AG04450 (cell line): ENCODE results near the gene APPL1. TPM values are rescaled to one million over a fixed set of nuclear protein-coding genes. Genes with fewer than 3 reads are reported as not detected.
"Not testable (repeated sequence)": the region's sequence is repeated elsewhere in the genome, so short reads cannot be mapped to it uniquely, and the experiment has no call there.

Experiments
- CTCF ChIA-PET: fragments of 300-600, 350-600 bp; formaldehyde crosslinking; extraction: SDS; loops from one replicate; lab custom pipeline; 2022; ENCODE audit warnings: antibody characterized with exemption, inconsistent platforms; lab: Charles Lee
- POLR2A ChIA-PET: fragments of 350-600 bp; formaldehyde crosslinking; extraction: SDS; loops from one replicate; lab custom pipeline; 2021; ENCODE audit warnings: antibody characterized with exemption, inconsistent platforms; lab: Yijun Ruan, JAX
- DNase-seq: peaks from one replicate; pipeline ENCODE4 v3.0.0-alpha.2; 2011; ENCODE audit warnings: low read depth, low spot score
- H3K27ac ChIP-seq: one replicate; pipeline ENCODE4 v1.5.1; 2012; ENCODE audit warnings: low read depth, low read length, control low read depth
- H3K27me3 ChIP-seq: one replicate; pipeline ENCODE4 v1.6.0; 2012; ENCODE audit warnings: low read length; ENCODE audit not compliant: control insufficient read depth, insufficient read depth
- H3K4me3 ChIP-seq: 2 replicates; pipeline ENCODE4 v1.5.1; 2011; ENCODE audit warnings: mild to moderate bottlenecking, low read depth, low read length, control low read depth
- H3K9me3 ChIP-seq: 2 replicates; pipeline ENCODE4 v1.5.1; 2012; ENCODE audit warnings: low read length; ENCODE audit not compliant: control insufficient read depth, insufficient read depth
- CTCF ChIP-seq: IDR thresholded peaks from 2 replicates; pipeline ENCODE4 v1.5.1; 2011; ENCODE audit warnings: low read depth, low read length, control low read depth, inconsistent platforms
- polyA plus RNA-seq: library from polyadenylated mRNA; depleted of rRNA; stranded (reverse); fragments of >200 nt; gene quantifications from 2 replicates; pipeline ENCODE4 v1.2.3, GENCODE V29; 2011

Gene APPL1
- polyA plus RNA-seq, 1 experiment: 23.5 TPM

- no peak overlapping the region for H3K4me3 ChIP-seq
- CTCF ChIA-PET: no interaction called here
- TF ChIP-seq CTCF: no peak
Observed at GRCh38 chr3:57288403-57288802, 60.9 kb downstream of the APPL1 start.

GRCh38 chr3:57292159-57292896 lies 64.8 kb downstream of the APPL1 start, which contains the start of gene ASB14:
Gene ASB14, minus strand, starts transcription at chr3:57292685. Its CDS starts 652 bp downstream, at chr3:57292033.
- CTCF ChIA-PET: no interaction called here
- Histone ChIP-seq H3K4me3 (no peak within 1 kb of the TSS), H3K27me3 (no peaks in the 10 kb centered on the region), H3K27ac (no peak within 1 kb of the TSS), H3K9me3 (no peaks in the 10 kb centered on the region)
- POLR2A ChIA-PET: interaction anchor here (0.6 kb wide), 1 partner anchor 12 kb away, joined by 4 read pairs; no protein-coding TSS in a partner anchor
- no peak for DNase-seq
- TF ChIP-seq CTCF: no peak

More at GRCh38 chr3:57288403-57288802, 60.9 kb downstream of the APPL1 start:
- H3K27ac ChIP-seq: no peak overlapping the region
- DNase-seq: no peak
- H3K27me3 ChIP-seq: no peaks in the 10 kb centered on the region
- no peaks in the 10 kb centered on the region for H3K9me3 ChIP-seq
- POLR2A ChIA-PET: no interaction called here

GRCh38 chr3:57292897-57293526 lies 65.5 kb downstream of the APPL1 start:
- H3K4me3 ChIP-seq: no peak overlapping the region
- no peak for TF ChIP-seq CTCF
- DNase-seq: no peak
- H3K9me3 ChIP-seq: no peaks in the 10 kb centered on the region
- CTCF ChIA-PET: no interaction called here
- H3K27me3 ChIP-seq: no peaks in the 10 kb centered on the region
- POLR2A ChIA-PET: no interaction called here
- H3K27ac ChIP-seq: no peak overlapping the region

GRCh38 chr3:57298041-57298440 lies 70.5 kb downstream of the APPL1 start:
- no peak overlapping the region for H3K27ac ChIP-seq
- ChIA-PET CTCF (no interaction called here), POLR2A (no interaction called here)
- no peak for TF ChIP-seq CTCF
- no peak overlapping the region for H3K4me3 ChIP-seq
- DNase-seq: no peak
- no peaks in the 10 kb centered on the region for H3K27me3 ChIP-seq
- H3K9me3 ChIP-seq: no peaks in the 10 kb centered on the region

- H3K27ac ChIP-seq, POLR2A ChIA-PET, H3K4me3 ChIP-seq, DNase-seq, H3K9me3 ChIP-seq, H3K27me3 ChIP-seq: not testable (repeated sequence)
- CTCF ChIA-PET: interaction anchor here (0.7 kb wide), 1 partner anchor 538 kb away, joined by 3 read pairs; no protein-coding TSS in a partner anchor
Observed at GRCh38 chr3:57303520-57303919, 76.0 kb downstream of the APPL1 start.
